NCI-H2171 treated with DMSO at 0.1 percent for 48 hours (cell line): ENCODE data around the gene GPX3.

Experiments used
- DNase-seq: peaks from one replicate; lab custom pipeline; 2025; lab: John Stamatoyannopoulos, UW

GPX3 gene

DNA sequence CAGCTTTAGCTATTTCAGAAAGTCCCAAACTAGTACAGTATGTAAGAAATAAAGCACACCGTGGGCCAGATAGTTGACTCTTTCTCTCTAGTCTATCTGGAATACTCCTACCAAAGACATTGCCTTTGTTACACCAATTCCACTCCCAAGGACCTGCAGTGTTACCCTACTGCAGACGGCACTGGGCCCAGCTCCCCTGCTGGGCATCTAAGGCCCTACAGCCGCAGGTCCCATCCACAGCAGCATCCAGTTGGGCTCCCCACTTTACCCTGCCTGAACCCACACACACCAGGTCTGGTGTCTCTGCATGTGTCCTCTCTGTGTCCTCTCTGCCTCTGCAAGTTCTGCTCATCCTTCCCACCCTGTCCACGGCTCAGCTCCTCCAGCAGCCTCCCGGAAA, 37.9 kb downstream of the GPX3 start:
- DNase-seq, result no peak

DNA sequence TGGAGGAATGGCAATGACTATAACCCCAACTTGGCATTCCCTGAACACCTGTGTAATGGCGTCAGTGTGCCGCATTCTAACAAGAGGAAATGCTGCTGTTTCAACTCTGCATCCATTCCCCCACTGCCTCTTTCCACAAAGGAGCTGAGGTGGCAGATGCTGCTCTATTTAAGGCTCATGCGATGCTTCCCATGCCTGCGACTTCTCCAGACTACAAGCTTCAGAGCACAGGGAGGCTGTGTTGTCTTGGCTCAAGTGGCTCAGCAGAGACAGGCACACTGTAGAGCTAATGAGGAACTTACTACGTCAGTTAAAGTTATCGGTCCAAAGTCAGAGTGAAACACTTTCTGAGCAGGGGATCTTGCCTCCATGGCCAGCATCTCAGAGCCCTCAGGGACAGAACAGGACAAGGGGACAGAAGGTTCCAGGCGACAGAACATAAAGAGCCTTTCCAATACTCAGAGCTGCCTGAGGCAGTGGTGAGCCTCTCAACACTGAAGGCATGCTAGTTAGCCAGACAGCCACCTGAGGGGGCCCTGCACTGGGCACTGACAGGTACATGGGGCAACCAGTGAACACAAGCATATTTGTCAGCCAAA, 38.6 kb downstream of the GPX3 start:
- DNase-seq, result no peak

DNA sequence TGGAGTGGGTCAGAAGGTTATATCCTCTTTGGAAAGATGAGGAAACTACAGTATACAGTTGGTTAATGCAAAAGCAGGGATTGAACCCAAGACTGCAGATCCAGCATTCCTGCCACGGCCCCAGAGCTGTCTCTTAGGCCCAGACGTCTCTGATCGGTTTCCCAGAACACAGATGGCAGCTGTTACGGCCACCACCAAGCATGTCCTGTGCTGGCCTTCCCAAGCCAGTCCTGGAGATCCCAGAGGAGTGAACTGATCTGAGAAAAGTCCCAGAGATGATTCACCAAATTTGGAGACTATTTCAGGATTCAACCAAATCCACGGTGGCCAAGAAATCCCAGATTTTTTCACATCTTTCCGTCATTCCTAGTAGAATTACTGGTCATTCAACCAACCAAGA, 40.4 kb downstream of the GPX3 start:
- no peak for DNase-seq

- DNase-seq, result no peak
Measured at GRCh38 chr5:151062405-151063141, 42.2 kb downstream of the GPX3 start.

DNA sequence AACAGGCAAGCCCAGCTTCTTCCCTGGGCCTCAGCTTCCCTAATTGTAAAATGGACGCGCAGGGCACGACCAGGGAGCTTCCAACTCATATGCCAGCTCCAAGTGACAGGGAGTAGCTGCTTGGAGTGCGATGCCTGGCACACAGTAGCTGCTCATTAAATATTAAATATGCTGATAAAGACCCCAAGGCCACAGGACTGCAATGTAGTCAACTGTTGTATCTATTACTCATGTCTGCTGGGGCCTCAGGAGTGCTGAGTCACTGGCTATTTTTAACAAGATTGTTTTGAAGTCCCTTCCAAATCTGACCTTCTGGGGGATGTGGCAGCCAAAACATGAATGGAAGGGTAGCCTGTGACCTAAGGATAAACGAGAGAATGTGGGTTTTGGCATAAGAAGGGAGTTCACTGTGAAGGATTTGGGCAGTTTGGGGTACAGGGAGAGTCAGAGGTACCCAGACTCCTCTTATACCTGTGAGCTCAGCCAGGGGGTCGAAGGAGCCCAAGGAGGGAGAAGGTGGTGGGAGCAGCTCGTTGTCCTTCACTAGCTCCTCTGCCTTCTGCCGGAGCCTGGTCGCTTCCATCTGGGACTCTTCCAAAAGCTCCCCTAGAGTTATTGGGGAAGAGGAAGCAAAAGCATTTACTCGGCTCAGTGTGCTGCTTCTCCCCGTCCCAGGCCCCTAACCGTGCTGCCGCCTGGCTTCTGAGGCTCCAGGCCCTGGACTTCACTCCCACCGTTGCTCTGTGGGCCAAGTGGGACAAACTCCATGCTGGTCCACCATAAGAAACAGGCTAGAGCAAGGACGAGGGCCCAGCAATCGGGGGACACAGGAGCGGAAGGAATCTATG, 43.0 kb downstream of the GPX3 start:
- DNase-seq, result no peak

GRCh38 chr5:151064916-151065499, 44.6 kb downstream of the GPX3 start:
- DNase-seq, result no peak

DNA sequence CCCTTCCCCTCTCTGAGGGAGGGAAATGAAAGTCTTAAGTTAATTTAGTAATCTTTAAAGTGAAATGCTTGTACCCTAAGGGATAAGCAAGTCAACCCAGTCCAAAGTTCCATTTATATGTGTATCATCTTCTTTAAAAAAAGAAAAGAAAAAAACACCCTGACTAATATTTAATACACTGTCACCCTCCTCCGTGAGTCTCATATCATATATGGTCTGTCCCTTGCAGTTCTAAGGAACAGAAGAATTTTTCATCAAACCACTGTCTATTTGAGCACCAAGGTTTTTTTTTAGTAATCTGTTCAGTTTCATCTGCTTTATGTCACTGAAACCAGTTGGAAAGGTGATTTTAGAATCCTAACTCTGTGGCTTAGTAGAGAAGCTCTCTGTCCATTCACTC, 45.2 kb downstream of the GPX3 start:
- DNase-seq, result no peak

DNA sequence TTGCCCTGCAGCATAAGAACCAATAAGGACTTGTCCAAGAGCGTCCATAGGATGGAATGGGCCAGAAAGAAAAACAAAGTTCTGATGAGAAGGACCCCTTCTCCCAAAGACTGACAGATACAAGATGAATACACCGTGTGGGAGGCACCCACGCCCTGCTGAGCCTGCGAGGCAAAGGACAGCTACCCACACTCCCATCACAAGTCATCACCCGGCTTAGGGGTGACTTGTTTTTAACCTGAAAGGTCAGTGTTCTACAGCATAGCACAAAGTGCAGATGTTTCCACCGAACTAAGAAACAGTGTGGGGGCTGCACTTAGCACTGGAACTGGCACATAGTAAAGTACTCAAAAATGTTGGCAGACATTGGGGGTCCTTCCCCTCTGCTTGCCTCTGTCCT, 46.5 kb downstream of the GPX3 start:
- no peak for DNase-seq

DNA sequence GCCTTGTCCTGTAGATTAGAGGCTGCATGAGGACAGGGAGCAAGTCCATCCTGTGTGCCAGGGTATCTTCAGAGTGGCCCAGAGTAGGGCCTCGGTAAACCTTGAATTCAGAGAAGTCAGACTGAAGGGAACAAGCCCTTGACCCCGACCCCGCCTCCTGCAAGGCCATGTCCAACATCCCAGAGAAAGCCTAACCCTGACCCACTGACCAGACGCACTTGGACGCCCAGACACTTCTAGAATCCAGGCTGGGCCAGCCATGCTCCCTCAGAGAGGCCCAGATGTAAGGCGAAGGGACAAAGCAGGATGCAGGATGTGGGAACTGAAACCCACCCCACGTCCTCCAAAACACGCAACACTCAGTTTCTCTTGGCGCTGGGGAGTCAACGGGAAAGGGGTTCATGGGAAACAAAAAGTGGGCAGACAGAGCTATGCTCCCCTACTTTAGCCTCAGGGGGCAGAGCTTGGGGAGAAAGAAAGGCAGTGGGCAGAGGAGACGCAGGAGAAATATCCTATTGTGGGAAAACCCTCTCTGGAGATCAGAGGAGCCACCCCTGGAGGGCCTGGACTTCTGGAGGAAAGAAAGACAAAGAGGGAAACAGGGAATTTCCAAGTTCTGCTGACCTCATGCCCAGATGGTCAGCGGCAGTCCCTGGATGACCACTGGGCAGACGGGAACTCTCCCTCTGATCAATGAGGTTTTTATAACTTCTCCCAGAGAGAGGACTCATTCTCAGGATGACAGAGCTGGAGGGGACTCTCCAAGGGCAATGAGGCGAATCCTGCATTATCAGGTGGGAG, 47.4 kb downstream of the GPX3 start:
- DNase-seq, result no peak

DNA sequence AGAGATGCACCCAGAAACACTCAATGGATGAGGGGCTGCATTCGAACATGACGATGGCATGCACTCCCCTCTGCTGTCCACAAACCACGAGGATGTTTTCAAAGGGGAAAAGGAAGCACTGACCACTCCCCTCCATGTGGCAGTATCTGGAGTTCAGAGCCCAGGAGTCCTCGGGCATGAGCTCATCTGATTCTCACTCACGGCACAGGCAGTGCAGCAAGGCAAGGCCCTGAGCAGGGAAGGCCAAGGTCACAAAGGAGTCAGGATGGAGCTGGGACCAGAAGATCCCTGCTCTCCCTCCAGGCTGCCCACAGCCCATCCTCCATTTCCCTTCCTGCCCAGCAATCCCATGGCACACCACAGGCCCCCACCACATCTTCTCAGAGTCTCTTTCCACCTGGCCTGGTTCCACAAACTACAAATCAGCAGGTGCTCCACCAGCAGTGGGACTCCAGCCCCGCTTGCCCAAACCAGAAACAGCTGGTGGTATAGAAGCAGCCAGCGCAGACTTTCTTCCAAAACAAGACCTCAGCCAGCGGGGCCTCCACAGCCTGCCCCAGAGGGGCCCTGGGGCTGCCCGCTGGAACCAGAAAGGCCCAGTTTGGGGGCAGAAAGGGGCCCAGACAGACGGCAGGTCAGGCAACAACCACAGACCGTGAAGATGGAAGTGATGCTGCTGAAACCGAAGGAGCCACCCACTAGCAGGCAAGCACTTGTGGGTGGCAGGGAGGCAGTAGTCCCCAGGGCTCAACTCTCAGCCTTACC, 48.2 kb downstream of the GPX3 start:
- no peak for DNase-seq

DNA sequence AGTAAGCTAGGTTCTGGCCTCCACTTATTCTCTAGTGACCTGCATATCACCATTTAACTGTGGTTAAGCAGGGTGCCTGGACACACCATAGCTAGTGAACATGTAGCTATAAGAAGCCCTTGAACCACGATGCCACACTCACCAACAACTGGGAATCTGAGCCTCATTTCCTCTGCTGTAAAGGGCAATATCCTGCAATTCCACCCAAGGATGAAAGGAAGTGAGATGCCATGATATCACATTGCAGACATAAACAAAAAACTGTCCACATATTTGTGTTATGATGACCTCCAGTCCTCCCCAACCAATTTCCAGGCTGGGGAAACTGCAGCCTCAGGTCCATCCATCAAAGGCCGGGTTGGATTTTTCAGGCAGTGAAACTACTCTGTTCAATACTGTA, 50.1 kb downstream of the GPX3 start:
- DNase-seq, result no peak

DNA sequence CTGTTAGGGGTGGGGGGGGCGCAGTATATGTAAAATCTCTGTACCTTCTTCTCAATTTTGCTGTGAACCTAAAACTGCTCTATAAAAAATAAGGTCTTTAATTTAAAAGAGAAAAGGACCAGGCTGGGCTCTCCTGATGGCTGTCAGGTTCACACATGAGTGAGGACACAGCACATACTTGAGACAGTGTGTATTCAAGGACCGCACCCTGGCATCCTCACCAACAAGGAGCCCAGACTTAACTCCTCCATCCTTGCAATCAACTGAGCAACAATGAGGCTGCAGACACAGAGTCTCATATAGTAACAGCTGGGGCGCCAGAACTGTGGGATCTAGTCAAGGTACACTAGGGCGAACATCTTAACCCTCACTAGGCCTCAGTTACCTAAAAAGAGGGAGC, 50.6 kb downstream of the GPX3 start:
- no peak for DNase-seq

- DNase-seq, result no peak
Measured at GRCh38 chr5:151071848-151072629, 51.6 kb downstream of the GPX3 start.

DNA sequence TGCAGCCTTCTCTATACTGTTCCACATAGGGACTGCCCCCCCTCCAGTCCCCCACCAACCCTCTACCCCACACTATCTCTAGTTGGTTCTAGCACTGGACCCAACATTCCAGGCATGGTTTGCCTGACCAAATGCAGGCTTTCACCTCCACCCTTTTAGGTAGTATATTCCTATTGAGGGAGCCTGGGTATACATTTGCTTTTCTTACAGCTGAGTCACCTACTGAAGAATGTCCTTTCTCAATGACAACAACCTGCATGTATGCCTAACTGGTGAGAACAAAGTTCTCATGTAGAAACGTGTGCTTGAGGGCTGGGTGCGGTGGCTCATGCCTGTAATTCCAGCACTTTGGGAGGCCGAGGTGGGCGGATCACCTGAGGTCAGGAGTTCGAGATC, 52.2 kb downstream of the GPX3 start:
- DNase-seq, result no peak

DNA sequence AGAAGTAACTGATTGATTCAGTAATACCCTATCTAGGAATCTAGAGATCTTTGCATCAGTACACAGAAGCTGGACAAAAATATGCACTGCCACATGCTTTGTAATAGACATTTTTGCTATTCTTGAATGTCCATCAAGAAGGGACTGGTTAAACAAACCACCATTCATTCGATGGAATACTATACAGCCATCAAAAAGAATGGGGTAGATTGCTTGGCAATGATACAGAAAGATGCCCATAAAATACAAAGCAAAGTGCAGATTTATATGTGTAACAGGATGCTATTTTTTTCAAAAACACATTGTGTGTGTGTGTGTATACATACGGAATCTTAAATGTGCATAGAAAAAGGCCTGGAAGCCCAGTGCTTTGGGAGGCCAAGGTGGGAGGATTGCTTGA, 52.9 kb downstream of the GPX3 start:
- DNase-seq, result no peak

DNA sequence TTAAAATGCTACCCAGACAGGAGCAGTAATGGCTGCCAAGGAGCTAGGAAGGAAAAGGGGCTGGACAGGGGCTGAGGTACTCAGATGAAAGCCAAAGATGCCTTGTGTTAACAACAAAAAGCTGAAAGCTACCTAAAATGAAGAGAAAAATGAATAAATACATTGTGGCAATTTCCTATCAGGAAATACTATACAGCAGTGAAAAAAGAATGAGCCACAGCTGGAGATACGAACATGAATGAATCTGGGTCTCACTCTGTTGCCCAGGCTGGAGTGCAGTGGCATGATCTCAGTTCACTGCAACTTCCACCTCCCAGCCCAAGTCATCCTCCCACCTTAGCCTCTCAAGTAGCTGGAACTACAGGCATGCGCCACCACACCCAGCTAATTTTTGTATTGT, 54.2 kb downstream of the GPX3 start:
- DNase-seq, result no peak

GRCh38 chr5:151075698-151076331, 55.4 kb downstream of the GPX3 start:
- DNase-seq, result no peak

DNA sequence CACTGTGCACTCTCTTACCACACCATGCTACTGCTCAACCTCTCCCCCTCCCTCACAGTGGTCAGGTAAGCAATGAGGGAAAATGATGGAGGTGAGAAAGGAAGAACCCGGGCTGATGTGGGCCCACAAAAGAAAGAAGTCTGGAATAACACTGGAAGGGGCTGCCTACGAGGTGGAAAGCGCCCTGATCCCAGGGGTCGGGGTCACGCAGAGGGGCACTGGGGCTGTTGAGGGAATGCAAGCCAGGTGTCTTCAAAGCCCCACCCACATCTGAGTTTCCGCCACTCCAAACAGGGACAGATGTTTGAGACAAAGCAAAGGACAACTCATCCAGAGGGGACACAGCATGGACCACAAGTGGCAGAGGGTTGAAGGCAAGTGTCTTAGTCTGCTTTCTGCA, 56.2 kb downstream of the GPX3 start:
- no peak for DNase-seq

DNA sequence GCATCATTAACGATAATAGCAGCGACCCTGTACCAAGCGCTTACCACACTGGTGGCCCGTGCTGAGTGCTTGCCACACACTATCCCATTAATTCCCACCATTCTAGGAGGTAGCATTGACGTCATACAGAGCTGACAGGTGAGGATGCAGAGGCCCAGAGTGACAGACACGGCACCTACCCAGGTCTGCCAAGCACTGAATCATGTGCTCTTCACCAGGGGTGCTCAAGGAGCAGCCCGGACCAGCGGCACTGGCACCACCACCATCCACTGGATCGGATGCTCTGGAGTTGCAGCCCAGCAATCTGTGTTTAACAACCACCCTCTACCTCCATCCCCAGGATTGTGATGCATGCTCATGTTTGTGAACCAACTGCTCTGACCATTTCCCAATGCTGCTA, 57.0 kb downstream of the GPX3 start:
- DNase-seq, result no peak

DNA sequence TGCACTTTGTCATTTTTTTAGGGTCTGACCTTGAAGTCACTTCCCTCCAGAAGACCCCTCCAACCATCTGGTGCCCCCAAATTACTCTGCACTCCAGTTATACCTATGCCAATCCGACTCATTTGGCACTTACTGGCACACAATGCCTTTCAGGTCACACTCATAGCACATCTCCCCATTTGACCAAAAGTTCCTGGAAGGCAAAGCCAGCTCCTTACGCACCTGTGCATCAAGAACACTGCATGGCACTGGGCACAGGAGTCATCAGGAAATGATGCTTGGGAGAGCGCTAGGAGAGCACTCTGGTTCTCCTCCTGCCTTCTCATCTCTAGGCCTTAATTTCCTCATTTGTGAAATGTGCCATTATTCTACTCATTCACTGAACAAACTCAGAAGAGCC, 57.6 kb downstream of the GPX3 start:
- DNase-seq, result no peak
